A549 (cell line): ENCODE data around the gene GDNF. TPM values are rescaled to one million over a fixed set of nuclear protein-coding genes. Genes with fewer than 3 reads are reported as not detected.

Source experiments
- ATAC-seq, 2 experiments: fragments of 200-7000 bp in 1 of 2; fragments of >200 bp in 1 of 2; cut with Nextera tagmentation in 1 of 2; cut with Tn5 transposase in 1 of 2; 3 replicates each; pipeline versions ENCODE4 v1.8.0 to v1.9.1; 2018 to 2020; ENCODE audit warnings: mild to moderate bottlenecking in 1 of 2, moderate library complexity in 1 of 2
- CTCF ChIA-PET: fragments of 300-600 bp; sonication (Branson Sonifier 250); formaldehyde crosslinking; extraction: SDS; loops from one replicate; lab custom pipeline; 2021; ENCODE audit warnings: antibody characterized with exemption, inconsistent platforms; lab: Yijun Ruan, JAX
- POLR2A ChIA-PET: fragments of 350-600 bp; formaldehyde crosslinking; extraction: SDS; loops from one replicate; lab custom pipeline; 2021; ENCODE audit warnings: antibody characterized with exemption, inconsistent platforms; lab: Yijun Ruan, JAX
- DNase-seq, 2 experiments: peaks; one replicate each; pipeline versions ENCODE4 v3.0.0 to v3.0.0-alpha.2; 2011 to 2016; ENCODE audit warnings: low read depth in 1 of 2, low spot score in 1 of 2
- FAIRE-seq: peaks from 2 replicates; lab custom pipeline; 2011; peaks lifted over from hg19 to GRCh38; lab: Jason Lieb, UNC
- H3K27ac ChIP-seq, 2 experiments: fragments of >200 bp; sonication (Bioruptor Twin); formaldehyde crosslinking; 3 replicates each; pipeline ENCODE4 v1.5.1; 2016 to 2017
- H3K4me1 ChIP-seq: fragments of >200 bp; sonication (Bioruptor Twin); formaldehyde crosslinking; 3 replicates; pipeline ENCODE4 v1.6.1; 2016
- H3K4me2 ChIP-seq: fragments of >200 bp; sonication (Bioruptor Twin); formaldehyde crosslinking; 3 replicates; pipeline ENCODE4 v1.6.1; 2016
- H3K4me3 ChIP-seq: fragments of >200 bp; sonication (Bioruptor Twin); formaldehyde crosslinking; 3 replicates; pipeline ENCODE4 v1.5.1; 2016
- H3K9me3 ChIP-seq: fragments of >200 bp; sonication (Bioruptor Twin); formaldehyde crosslinking; 3 replicates; pipeline ENCODE4 v1.6.1; 2016
- CBX2 ChIP-seq: fragments of 200-600 bp; sonication (generic); IDR thresholded peaks from 2 replicates; pipeline ENCODE4 v1.6.1; 2016; ENCODE audit warnings: low read depth, mild to moderate bottlenecking, borderline replicate concordance
- CBX8 ChIP-seq: fragments of 200-600 bp; sonication (generic); IDR thresholded peaks from 2 replicates; pipeline ENCODE4 v1.6.1; 2016
- CEBPB ChIP-seq, 2 experiments: fragments of >200 bp in 1 of 2; sonication (Bioruptor Twin) in 1 of 2; formaldehyde crosslinking in 1 of 2; IDR thresholded peaks; 2 replicates each; pipeline ENCODE4 v1.6.1; 2012 to 2016
- CHD2 ChIP-seq: fragments of 150-350 bp; IDR thresholded peaks from 2 replicates; pipeline ENCODE4 v1.6.1; 2014; ENCODE audit warnings: low read length; ENCODE audit not compliant: partially characterized antibody
- CHD4 ChIP-seq: fragments of 200-600 bp; sonication (generic); IDR thresholded peaks from 2 replicates; pipeline ENCODE4 v1.6.1; 2016; ENCODE audit warnings: antibody characterized with exemption, mild to moderate bottlenecking, borderline replicate concordance
- FOSB ChIP-seq: fragments of 250-450 bp; sonication (Bioruptor Pico); IDR thresholded peaks from 2 replicates; pipeline ENCODE4 v1.5.0; 2020; ENCODE audit warnings: mild to moderate bottlenecking, moderate library complexity
- FOXS1 ChIP-seq: fragments of 250-450 bp; sonication (Bioruptor Pico); IDR thresholded peaks from 2 replicates; pipeline ENCODE4 v1.5.0; 2020; ENCODE audit warnings: mild to moderate bottlenecking, moderate library complexity
- GATA3 ChIP-seq: IDR thresholded peaks from 2 replicates; pipeline ENCODE4 v1.6.1; 2012; ENCODE audit warnings: borderline replicate concordance
- HDAC2 ChIP-seq: fragments of 200-600 bp; sonication (generic); IDR thresholded peaks from 2 replicates; pipeline ENCODE4 v1.6.1; 2016
- HES2 ChIP-seq: fragments of >200 bp; sonication (Bioruptor Twin); formaldehyde crosslinking; IDR thresholded peaks from 2 replicates; pipeline ENCODE4 v1.6.1; 2016
- HOXB13 ChIP-seq: fragments of 250-450 bp; sonication (Bioruptor Pico); IDR thresholded peaks from 2 replicates; pipeline ENCODE4 v1.5.0; 2020; ENCODE audit warnings: low read depth, mild to moderate bottlenecking, moderate library complexity
- HOXB5 ChIP-seq: fragments of 250-450 bp; sonication (Bioruptor Pico); IDR thresholded peaks from 2 replicates; pipeline ENCODE4 v1.5.0; 2020; ENCODE audit warnings: mild to moderate bottlenecking, moderate library complexity
- JUNB ChIP-seq: fragments of >200 bp; sonication (Bioruptor Twin); formaldehyde crosslinking; IDR thresholded peaks from 2 replicates; pipeline ENCODE4 v1.6.1; 2016
- KDM1A ChIP-seq: fragments of 200-600 bp; sonication (generic); IDR thresholded peaks from 2 replicates; pipeline ENCODE4 v1.6.1; 2016; ENCODE audit warnings: low read depth, mild to moderate bottlenecking
- MAFK ChIP-seq: fragments of 450-650 bp; IDR thresholded peaks from 2 replicates; pipeline ENCODE4 v1.6.1; 2014; ENCODE audit not compliant: partially characterized antibody
- NPAS2 ChIP-seq: fragments of 250-450 bp; sonication (Bioruptor Pico); IDR thresholded peaks from 2 replicates; pipeline ENCODE4 v1.8.0; 2022; ENCODE audit warnings: mild to moderate bottlenecking, moderate library complexity, borderline replicate concordance
- NR3C1 ChIP-seq: fragments of >200 bp; sonication (Bioruptor Twin); formaldehyde crosslinking; IDR thresholded peaks from 3 replicates; pipeline ENCODE4 v1.6.1; 2017
- POLR2A ChIP-seq: IDR thresholded peaks from 2 replicates; pipeline ENCODE4 v1.6.1; 2012; ENCODE audit warnings: mild to moderate bottlenecking, low read length
- RAD21 ChIP-seq, 2 experiments: fragments of >200 bp in 1 of 2; sonication (Bioruptor Twin) in 1 of 2; formaldehyde crosslinking in 1 of 2; IDR thresholded peaks in 1 of 2; conservative IDR thresholded peaks in 1 of 2; 2 replicates in 1 of 2; 3 replicates in 1 of 2; pipeline ENCODE4 v1.6.1; 2012 to 2018; ENCODE audit warnings: inconsistent platforms in 1 of 2
- RARB ChIP-seq: fragments of 250-450 bp; sonication (Bioruptor Pico); IDR thresholded peaks from 2 replicates; pipeline ENCODE4 v1.8.0; 2021; ENCODE audit warnings: mild to moderate bottlenecking, moderate library complexity
- RCOR1 ChIP-seq: fragments of 150-350 bp; IDR thresholded peaks from 2 replicates; pipeline ENCODE4 v1.6.1; 2014; ENCODE audit warnings: antibody characterized with exemption, low read length, low read depth
- SMC3 ChIP-seq: fragments of >200 bp; sonication (Bioruptor Twin); formaldehyde crosslinking; IDR thresholded peaks from 3 replicates; pipeline ENCODE4 v1.6.1; 2018; ENCODE audit warnings: inconsistent platforms
- WGBS: methylation state at CpG from one replicate; pipeline ENCODE4 v1.1.6; 2017; ENCODE audit errors: missing lambda C conversion rate; 5-methylcytosine and 5-hydroxymethylcytosine counted together
- polyA plus RNA-seq, 4 experiments: library from polyadenylated mRNA; depleted of rRNA in 3 of 4; stranded (reverse); fragments of >200 nt; fragmentation: RNase III in 1 of 4; extraction: RNeasy Plus Mini Kit Qiagen cat#74134 plus additional on column Dnase treatment in 1 of 4; gene quantifications; 2 replicates in 3 of 4; 3 replicates in 1 of 4; pipeline ENCODE4 v1.2.3, GENCODE V29; 2011 to 2017
- TF ChIP-seq, protein P1 (sequence below): fragments of 250-450 bp; sonication (Bioruptor Pico); IDR thresholded peaks from 2 replicates; pipeline ENCODE4 v1.5.0; 2021; ENCODE audit warnings: mild to moderate bottlenecking, moderate library complexity, borderline replicate concordance
- TF ChIP-seq, protein P2 (sequence below): IDR thresholded peaks from 2 replicates; pipeline ENCODE4 v1.6.1; 2012
- TF ChIP-seq, protein P3 (sequence below): fragments of 150-350 bp; IDR thresholded peaks from 2 replicates; pipeline ENCODE4 v1.6.1; 2014; ENCODE audit warnings: low read depth, mild to moderate bottlenecking, low read length
- TF ChIP-seq, protein P4 (sequence below): fragments of 250-450 bp; sonication (Bioruptor Pico); IDR thresholded peaks from 2 replicates; pipeline ENCODE4 v1.5.0; 2020; ENCODE audit warnings: low read depth, mild to moderate bottlenecking, moderate library complexity
- TF ChIP-seq, protein P5 (sequence below): fragments of >200 bp; sonication (Bioruptor Twin); formaldehyde crosslinking; IDR thresholded peaks from 3 replicates; pipeline ENCODE4 v1.5.1; 2016

Gene GDNF
- polyA plus RNA-seq, 2 of the 4 experiments (the other 2 are of a cell fraction) = 0.01 TPM; not detected in 1

DNA sequence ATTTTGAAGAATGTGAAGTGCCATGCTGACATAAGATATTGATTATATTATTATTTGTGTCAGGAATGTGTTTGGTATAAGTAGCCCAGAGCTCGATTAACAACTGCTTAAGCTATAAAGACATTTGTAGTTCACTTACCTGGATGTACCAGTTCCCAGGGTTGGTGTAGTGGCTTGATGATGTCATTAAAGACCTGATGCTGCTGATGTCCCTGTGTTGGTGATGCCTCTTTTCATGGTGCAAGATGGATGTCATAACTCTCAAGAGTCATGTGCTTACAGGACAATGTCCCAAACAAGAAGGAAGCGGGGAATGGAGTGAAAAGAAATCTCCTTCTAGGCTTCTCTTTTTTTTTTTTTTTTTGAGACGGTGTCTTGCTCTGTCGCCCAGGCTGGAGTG is 11.5 kb upstream of the GDNF start:
- TF ChIP-seq GATA3 = no peak
- TF ChIP-seq CBX8 = no peak
- TF ChIP-seq HOXB5 (CRISPR knock-in tag) = no peak
- no peak for TF ChIP-seq FOXS1 (CRISPR knock-in tag)
- TF ChIP-seq CBX2 = no peak
- TF ChIP-seq HOXB13 (CRISPR knock-in tag) = no peak
- TF ChIP-seq, protein P1, sequence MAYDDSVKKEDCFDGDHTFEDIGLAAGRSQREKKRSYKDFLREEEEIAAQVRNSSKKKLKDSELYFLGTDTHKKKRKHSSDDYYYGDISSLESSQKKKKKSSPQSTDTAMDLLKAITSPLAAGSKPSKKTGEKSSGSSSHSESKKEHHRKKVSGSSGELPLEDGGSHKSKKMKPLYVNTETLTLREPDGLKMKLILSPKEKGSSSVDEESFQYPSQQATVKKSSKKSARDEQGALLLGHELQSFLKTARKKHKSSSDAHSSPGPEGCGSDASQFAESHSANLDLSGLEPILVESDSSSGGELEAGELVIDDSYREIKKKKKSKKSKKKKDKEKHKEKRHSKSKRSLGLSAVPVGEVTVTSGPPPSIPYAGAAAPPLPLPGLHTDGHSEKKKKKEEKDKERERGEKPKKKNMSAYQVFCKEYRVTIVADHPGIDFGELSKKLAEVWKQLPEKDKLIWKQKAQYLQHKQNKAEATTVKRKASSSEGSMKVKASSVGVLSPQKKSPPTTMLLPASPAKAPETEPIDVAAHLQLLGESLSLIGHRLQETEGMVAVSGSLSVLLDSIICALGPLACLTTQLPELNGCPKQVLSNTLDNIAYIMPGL (CRISPR knock-in tag) = no peak
- TF ChIP-seq, protein P2, sequence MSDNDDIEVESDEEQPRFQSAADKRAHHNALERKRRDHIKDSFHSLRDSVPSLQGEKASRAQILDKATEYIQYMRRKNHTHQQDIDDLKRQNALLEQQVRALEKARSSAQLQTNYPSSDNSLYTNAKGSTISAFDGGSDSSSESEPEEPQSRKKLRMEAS = no peak
- TF ChIP-seq MAFK = no peak
- TF ChIP-seq CHD2 = no peak
- no peak for TF ChIP-seq FOSB (CRISPR knock-in tag)
- TF ChIP-seq HES2 = no peak
- no peak for TF ChIP-seq RARB (CRISPR knock-in tag)
- 63% methylated on average over 4 of the region's 4 CpGs for WGBS
- DNase-seq (no peak), ATAC-seq (no peak), FAIRE-seq (no peak)
- no peak overlapping the region for H3K27ac ChIP-seq
- peaks cover 7% of the 10 kb centered on the region; the same call in 2 of the 3 replicates for H3K4me1 ChIP-seq
- no peaks in the 10 kb centered on the region for H3K9me3 ChIP-seq
- POLR2A ChIA-PET = no interaction called here
- H3K4me2 ChIP-seq = no peak overlapping the region
- CTCF ChIA-PET = no interaction called here
- H3K4me3 ChIP-seq = no peak overlapping the region

- FAIRE-seq (no peak), ATAC-seq (no peak), DNase-seq (no peak)
- Histone ChIP-seq H3K27ac (no peak overlapping the region), H3K4me1 (peaks cover 7% of the 10 kb centered on the region; the same call in 2 of the 3 replicates), H3K4me3 (no peak overlapping the region), H3K9me3 (no peaks in the 10 kb centered on the region), H3K4me2 (no peak overlapping the region)
- TF ChIP-seq, protein P3, sequence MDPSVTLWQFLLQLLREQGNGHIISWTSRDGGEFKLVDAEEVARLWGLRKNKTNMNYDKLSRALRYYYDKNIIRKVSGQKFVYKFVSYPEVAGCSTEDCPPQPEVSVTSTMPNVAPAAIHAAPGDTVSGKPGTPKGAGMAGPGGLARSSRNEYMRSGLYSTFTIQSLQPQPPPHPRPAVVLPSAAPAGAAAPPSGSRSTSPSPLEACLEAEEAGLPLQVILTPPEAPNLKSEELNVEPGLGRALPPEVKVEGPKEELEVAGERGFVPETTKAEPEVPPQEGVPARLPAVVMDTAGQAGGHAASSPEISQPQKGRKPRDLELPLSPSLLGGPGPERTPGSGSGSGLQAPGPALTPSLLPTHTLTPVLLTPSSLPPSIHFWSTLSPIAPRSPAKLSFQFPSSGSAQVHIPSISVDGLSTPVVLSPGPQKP = no peak
- no peak for TF ChIP-seq FOSB (CRISPR knock-in tag)
- TF ChIP-seq JUNB = no peak
- no peak for TF ChIP-seq CHD4
- TF ChIP-seq NPAS2 = no peak
- TF ChIP-seq FOXS1 (CRISPR knock-in tag) = no peak
- TF ChIP-seq HDAC2 = no peak
- TF ChIP-seq RCOR1 = no peak
- TF ChIP-seq NR3C1 = no peak
- TF ChIP-seq, protein P2 = no peak
- TF ChIP-seq SMC3 = no peak
- TF ChIP-seq RARB (CRISPR knock-in tag) = no peak
- no peak for TF ChIP-seq HOXB13 (CRISPR knock-in tag)
- TF ChIP-seq POLR2A = no peak
- TF ChIP-seq HOXB5 (CRISPR knock-in tag) = no peak
- no peak for TF ChIP-seq RAD21 (conservative IDR thresholded peaks at IDR 0.05 in 1 of 2, IDR thresholded peaks at IDR 0.05 in 1 of 2)
- TF ChIP-seq, protein P4, sequence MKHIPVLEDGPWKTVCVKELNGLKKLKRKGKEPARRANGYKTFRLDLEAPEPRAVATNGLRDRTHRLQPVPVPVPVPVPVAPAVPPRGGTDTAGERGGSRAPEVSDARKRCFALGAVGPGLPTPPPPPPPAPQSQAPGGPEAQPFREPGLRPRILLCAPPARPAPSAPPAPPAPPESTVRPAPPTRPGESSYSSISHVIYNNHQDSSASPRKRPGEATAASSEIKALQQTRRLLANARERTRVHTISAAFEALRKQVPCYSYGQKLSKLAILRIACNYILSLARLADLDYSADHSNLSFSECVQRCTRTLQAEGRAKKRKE = no peak
- no peak for TF ChIP-seq KDM1A
- no peak for TF ChIP-seq CEBPB (IDR thresholded peaks at IDR 0.05)
- TF ChIP-seq, protein P5, sequence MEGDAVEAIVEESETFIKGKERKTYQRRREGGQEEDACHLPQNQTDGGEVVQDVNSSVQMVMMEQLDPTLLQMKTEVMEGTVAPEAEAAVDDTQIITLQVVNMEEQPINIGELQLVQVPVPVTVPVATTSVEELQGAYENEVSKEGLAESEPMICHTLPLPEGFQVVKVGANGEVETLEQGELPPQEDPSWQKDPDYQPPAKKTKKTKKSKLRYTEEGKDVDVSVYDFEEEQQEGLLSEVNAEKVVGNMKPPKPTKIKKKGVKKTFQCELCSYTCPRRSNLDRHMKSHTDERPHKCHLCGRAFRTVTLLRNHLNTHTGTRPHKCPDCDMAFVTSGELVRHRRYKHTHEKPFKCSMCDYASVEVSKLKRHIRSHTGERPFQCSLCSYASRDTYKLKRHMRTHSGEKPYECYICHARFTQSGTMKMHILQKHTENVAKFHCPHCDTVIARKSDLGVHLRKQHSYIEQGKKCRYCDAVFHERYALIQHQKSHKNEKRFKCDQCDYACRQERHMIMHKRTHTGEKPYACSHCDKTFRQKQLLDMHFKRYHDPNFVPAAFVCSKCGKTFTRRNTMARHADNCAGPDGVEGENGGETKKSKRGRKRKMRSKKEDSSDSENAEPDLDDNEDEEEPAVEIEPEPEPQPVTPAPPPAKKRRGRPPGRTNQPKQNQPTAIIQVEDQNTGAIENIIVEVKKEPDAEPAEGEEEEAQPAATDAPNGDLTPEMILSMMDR = no peak
- CTCF ChIA-PET = interaction anchor here (1.3 kb wide), 1 partner anchor 13 kb away, joined by 4 read pairs; no protein-coding TSS in a partner anchor
- 18% methylated on average over 3 of the region's 3 CpGs for WGBS
- POLR2A ChIA-PET = no interaction called here
These were observed 10.5 kb upstream of the GDNF start for GRCh38 chr5:37850226-37850865.
